ENCODE results near the gene PFKFB4.
"Not testable (repeated sequence)": the region's sequence is repeated elsewhere in the genome, so short reads cannot be mapped to it uniquely, and the experiment has no call there.

PFKFB4 gene

GRCh38 chr3:48475188-48475587 lies 81.4 kb downstream of the PFKFB4 start:
- Histone ChIP-seq H3K4me1 (ENCODE audit: control insufficient read depth, low read length) (peaks cover 64% of the 10 kb centered on the region), H3K4me2 (ENCODE audit: low read length) (no peak overlapping the region), H3K9me2 (replicated peaks; ENCODE audit: control insufficient read depth, low read length) (no peaks in the 10 kb centered on the region), H3F3A (ENCODE audit: control insufficient read depth, insufficient read depth) (0 out of 2 replicates have a peak, but pooled peaks cover 5% of the 10 kb centered on the region), H3K9me3 (ENCODE audit: control insufficient read depth, insufficient read depth, low read length) (no peaks in the 10 kb centered on the region), H3K27me3 (ENCODE audit: control insufficient read depth, low read length) (no peaks in the 10 kb centered on the region), H3K79me2 (ENCODE audit: control insufficient read depth, low read length) (peaks cover 27% of the 10 kb centered on the region), H4K20me1 (ENCODE audit: control insufficient read depth, insufficient read depth, low read depth, low read length) (no peaks in the 10 kb centered on the region), H3K4me3 (ENCODE audit: low read length) (no peak overlapping the region), H3K36me3 (ENCODE audit: control insufficient read depth, low read length) (peaks cover 12% of the 10 kb centered on the region), H3K27ac (ENCODE audit: low read depth, low read length) (no peak overlapping the region)
- TF ChIP-seq CTCF (IDR thresholded peaks at IDR 0.05; ENCODE audit: low read depth, low read length, poor library complexity, severe bottlenecking) (no peak), EZH2phosphoT487 (IDR thresholded peaks at IDR 0.05; ENCODE audit: borderline replicate concordance, low read length) (no peak)

- peaks cover 33% of the 10 kb centered on the region for H3K79me2 ChIP-seq (ENCODE audit: control insufficient read depth, low read length)
- H3K36me3 ChIP-seq (ENCODE audit: control insufficient read depth, low read length): peaks cover 18% of the 10 kb centered on the region
- H4K20me1 ChIP-seq (ENCODE audit: control insufficient read depth, insufficient read depth, low read depth, low read length): no peaks in the 10 kb centered on the region
- no peaks in the 10 kb centered on the region for H3K9me2 ChIP-seq (replicated peaks; ENCODE audit: control insufficient read depth, low read length)
- H3F3A ChIP-seq (ENCODE audit: control insufficient read depth, insufficient read depth): 0 out of 2 replicates have a peak, but pooled peaks cover 5% of the 10 kb centered on the region
- no peak overlapping the region for H3K4me2 ChIP-seq (ENCODE audit: low read length)
- H3K27me3 ChIP-seq (ENCODE audit: control insufficient read depth, low read length): no peaks in the 10 kb centered on the region
- H3K27ac ChIP-seq (ENCODE audit: low read depth, low read length): no peak overlapping the region
- H3K9me3 ChIP-seq (ENCODE audit: control insufficient read depth, insufficient read depth, low read length): no peaks in the 10 kb centered on the region
- H3K4me1 ChIP-seq (ENCODE audit: control insufficient read depth, low read length): peaks cover 64% of the 10 kb centered on the region
- H3K4me3 ChIP-seq (ENCODE audit: low read length): no peak overlapping the region
- no peak for TF ChIP-seq EZH2phosphoT487 (IDR thresholded peaks at IDR 0.05; ENCODE audit: borderline replicate concordance, low read length)
- no peak for TF ChIP-seq CTCF (IDR thresholded peaks at IDR 0.05; ENCODE audit: low read depth, low read length, poor library complexity, severe bottlenecking)
These were observed 82.0 kb downstream of the PFKFB4 start for GRCh38 chr3:48474619-48475018.

- H3K9me3 ChIP-seq (ENCODE audit: control insufficient read depth, insufficient read depth, low read length); H3K27me3 ChIP-seq (ENCODE audit: control insufficient read depth, low read length); H3K4me2 ChIP-seq (ENCODE audit: low read length); H3K4me3 ChIP-seq (ENCODE audit: low read length); H4K20me1 ChIP-seq (ENCODE audit: control insufficient read depth, insufficient read depth, low read depth, low read length); H3F3A ChIP-seq (ENCODE audit: control insufficient read depth, insufficient read depth); H3K27ac ChIP-seq (ENCODE audit: low read depth, low read length); H3K9me2 ChIP-seq (replicated peaks; ENCODE audit: control insufficient read depth, low read length): not testable (repeated sequence)
- Histone ChIP-seq H3K4me1 (ENCODE audit: control insufficient read depth, low read length) (peaks cover 64% of the 10 kb centered on the region), H3K79me2 (ENCODE audit: control insufficient read depth, low read length) (peaks cover 39% of the 10 kb centered on the region), H3K36me3 (ENCODE audit: control insufficient read depth, low read length) (peaks cover 24% of the 10 kb centered on the region)
These were observed 82.6 kb downstream of the PFKFB4 start for GRCh38 chr3:48474031-48474430.

GRCh38 chr3:48473617-48473952 lies 83.0 kb downstream of the PFKFB4 start:
- Histone ChIP-seq H3K27me3 (ENCODE audit: control insufficient read depth, low read length) (no peaks in the 10 kb centered on the region), H3K4me2 (ENCODE audit: low read length) (peak overlapping the region; percentile 97), H3K4me3 (ENCODE audit: low read length) (peak overlapping the region; percentile 88), H3K9me3 (ENCODE audit: control insufficient read depth, insufficient read depth, low read length) (no peaks in the 10 kb centered on the region), H3F3A (ENCODE audit: control insufficient read depth, insufficient read depth) (no peaks in the 10 kb centered on the region), H3K36me3 (ENCODE audit: control insufficient read depth, low read length) (peaks cover 28% of the 10 kb centered on the region), H3K4me1 (ENCODE audit: control insufficient read depth, low read length) (peaks cover 64% of the 10 kb centered on the region), H3K79me2 (ENCODE audit: control insufficient read depth, low read length) (peaks cover 43% of the 10 kb centered on the region), H4K20me1 (ENCODE audit: control insufficient read depth, insufficient read depth, low read depth, low read length) (no peaks in the 10 kb centered on the region), H3K27ac (ENCODE audit: low read depth, low read length) (peak overlapping the region; percentile 90), H3K9me2 (replicated peaks; ENCODE audit: control insufficient read depth, low read length) (no peaks in the 10 kb centered on the region)
- TF ChIP-seq EZH2phosphoT487 (IDR thresholded peaks at IDR 0.05; ENCODE audit: borderline replicate concordance, low read length): no peak
